C1 segment of cervical spinal cord (tissue), 14 donors: Measurements from ENCODE around the gene PTPRR.

Experiments
- DNase-seq, 14 donors: peaks; one replicate each; lab custom pipeline; 2025; lab: John Stamatoyannopoulos, UW

PTPRR gene

GRCh38 chr12:70646850-70647249 lies 273.7 kb downstream of the PTPRR start:
- DNase-seq: no peak

DNA sequence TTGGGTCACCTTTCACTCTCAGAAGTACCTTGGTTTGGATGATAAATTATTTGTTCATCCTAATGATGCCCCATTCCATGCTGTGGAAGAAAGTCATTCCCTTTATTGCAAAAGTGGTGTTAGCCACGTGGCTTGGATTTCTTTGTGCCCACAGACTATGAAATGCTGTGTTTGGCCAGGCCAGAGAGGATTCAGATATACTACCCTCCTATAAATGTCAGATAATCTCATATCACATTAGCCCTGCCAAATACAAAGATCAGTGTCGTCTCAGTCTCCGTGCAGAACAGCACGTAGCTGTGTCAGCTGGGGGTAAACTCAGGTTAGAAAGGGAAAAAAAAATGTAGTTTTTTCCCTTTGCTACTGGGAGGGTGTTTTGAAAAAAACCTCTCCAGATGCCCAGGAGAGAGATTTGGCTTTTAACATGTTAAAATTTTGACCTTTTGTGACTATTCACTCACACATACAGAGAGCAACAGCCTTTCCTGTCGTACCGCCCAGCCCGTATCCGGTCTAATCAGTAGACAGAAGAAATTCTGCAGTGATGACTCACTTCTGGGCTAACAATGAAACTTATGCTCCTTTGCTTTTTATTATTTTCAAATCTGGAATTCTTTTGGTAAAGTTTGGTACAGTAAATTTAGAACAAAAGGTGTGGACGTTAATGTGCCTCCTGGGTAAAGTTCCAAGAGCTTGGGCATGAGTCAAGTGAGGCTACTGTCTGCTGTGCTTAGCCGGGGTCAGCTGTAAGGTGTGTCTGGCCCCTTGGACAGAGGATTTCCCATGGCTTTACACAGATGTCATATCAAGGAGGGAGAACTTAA lies 274.8 kb downstream of the PTPRR start:
- no peak for DNase-seq

DNA sequence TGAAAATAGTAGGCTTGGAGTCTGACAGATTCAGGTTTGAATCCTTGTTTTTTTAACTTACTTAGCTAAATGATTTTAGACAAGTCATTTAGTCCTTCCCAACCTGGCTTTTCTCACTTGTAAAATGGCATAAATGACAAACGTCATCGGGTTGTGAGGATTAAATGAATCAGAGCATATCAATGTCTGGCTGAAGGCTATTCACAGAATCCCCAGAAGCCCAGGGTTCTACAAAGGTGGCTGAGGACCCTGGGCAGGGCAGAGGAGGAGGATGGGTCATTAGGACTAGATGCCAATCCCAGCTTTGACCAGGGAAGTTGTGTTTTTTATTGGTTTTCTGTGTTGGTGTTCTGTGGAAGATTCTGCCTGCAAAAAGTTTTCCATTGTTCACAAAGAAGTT lies 275.7 kb downstream of the PTPRR start:
- DNase-seq: no peak

GRCh38 chr12:70643939-70644338 lies 276.6 kb downstream of the PTPRR start:
- no peak for DNase-seq

DNA sequence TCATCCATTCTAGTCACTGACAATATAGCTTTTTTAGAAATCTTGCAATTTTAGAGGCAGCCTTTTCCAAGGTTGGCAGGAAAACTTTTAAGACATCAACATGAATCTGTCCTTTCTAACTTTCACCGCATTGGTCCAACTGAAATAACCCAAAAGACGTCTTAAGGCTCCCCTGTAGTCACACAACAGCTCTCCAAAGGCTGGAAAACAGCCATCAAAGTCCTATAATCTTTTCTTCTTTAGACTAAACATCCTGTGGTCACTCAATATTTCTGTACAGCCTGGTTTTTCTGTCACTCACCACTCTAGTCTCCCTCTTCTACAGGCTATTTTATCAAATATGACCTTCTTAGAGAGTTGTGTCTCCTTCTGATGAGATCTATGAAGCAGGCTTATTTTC lies 278.8 kb downstream of the PTPRR start:
- DNase-seq: no peak

DNA sequence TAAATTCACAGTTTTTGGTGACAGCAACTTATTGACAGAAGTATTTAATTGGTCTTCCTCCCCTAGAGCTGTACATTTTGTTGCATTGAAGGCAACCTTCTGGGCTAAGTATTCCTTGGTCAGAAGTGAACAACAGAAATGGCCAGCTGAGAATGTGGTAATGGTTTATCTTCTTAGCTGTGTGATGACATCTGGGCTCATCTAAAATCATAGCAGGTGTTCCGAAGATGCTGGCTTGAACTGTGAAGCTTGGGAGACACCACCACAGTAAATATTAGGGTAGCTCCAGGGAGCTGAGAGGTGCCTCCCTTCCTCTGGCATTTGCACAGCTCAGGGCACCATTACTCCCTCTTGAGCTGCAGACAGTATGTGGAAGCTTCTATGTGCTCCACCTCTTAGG lies 279.6 kb downstream of the PTPRR start:
- DNase-seq: no peak

- no peak for DNase-seq
Measured at GRCh38 chr12:70639535-70639934, 281.0 kb downstream of the PTPRR start.

- no peak for DNase-seq
Measured at GRCh38 chr12:70638639-70639360, 281.7 kb downstream of the PTPRR start.

DNA sequence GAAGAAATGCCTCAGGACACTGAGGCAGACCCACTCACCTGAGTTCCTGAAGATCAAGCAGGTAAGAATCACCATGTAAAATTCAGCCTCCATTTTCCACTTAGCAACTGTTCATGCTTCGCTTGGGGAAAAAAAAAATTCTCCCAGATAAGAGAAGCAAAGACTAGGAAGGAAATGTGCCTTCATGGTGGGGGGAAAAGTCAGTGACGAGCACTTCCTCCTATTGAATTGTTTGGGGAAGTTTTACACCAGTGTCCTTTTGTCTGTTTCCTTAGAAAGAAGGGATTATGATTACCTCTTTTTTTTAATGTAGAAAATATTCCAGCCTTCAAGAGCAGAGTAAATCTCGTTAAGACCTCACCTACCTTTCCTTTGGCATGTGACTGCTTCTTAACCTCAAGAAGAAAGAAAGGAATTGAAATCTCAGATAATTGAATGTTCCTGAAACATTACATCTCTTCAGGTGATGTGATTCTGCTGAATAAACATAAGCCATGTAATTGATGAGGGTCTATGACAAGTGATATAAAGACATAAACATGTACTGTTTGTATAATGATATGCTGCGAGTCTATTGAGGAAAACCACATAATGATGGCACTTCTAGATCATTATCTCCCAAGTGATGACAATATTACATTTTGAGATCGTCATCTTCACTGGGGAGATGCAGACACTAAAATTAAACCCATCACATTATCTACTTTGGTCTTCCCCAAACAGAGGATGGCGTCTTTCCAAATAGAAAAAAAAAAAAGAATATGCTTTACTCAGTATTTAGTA lies 283.0 kb downstream of the PTPRR start, which contains the start of gene PTPRB:
PTPRB (minus strand) TSS at position 127 of the 783 bp plus-strand sequence; CDS start at position 93, 34 bp downstream.
- DNase-seq: no peak

DNA sequence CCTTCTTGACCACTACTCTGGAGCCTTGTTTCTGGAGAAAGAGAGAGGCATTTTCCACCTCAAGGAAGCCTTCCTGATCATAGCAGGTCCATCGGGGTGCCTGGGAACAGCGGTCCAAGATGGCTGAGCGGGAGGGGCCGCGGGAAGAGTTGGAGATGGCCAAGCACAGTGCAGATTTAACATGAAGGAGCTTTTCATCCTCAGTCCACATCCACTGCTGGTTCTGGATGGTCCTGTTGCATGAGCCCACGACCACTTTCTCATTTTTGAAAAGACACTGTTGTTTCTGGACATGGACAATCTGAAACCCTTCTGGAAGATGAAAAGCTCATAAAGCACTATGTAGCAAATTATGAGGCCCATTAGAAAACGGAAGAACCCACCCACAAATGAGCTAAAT lies 284.8 kb downstream of the PTPRR start:
- no peak for DNase-seq

DNA sequence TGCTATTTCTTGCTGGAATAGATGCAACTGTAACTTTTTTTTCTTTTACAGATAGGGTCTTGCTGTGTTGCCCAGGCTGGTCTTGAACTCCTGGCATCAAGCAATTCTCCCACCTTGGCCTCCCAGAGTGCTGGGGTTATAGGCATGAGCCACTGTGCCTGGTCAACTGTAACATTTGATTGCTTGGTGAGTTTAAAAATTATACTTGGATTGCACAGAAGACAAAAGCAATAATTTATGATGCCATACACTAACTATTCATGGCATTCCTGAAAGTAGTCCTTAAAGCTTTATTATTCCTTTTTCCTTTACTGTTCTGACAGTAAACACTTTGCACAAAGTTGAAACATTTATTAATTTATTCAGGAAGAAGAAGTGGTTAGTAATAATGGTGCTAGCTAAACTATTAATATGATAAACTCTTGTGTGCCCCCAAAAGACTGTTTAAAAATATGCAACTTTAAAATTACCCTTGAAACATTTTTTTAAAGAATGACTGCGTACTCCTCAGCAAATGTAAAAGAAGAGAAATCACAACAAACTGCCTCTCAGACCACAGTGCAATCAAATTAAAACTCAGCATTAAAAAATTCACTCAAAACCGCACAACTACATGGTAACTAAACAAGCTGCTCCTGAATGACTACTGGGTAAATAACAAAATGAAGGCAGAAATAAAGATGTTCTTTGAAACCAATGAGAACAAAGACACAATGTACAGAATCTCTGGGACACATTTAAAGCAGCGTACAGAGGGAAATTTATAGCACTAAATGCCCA lies 291.6 kb downstream of the PTPRR start:
- DNase-seq: no peak

DNA sequence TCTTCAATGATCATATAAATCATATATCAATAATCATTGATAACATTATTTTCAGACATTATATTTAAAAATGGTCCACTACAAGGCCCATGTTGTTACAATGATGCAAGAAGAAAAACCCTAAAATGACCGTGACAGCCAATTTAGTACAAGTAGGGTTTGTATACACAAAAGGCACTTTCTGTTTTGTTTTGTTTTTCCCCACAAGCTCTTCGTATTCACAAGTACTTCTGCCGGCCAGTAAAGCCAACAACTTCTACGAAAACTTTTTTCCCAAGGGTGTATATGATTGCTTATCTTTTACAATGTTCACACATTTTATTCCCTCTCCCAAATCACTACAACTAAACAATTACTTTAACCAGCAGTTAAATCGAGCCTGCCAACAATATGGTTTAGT lies 292.9 kb downstream of the PTPRR start:
- DNase-seq: no peak

DNA sequence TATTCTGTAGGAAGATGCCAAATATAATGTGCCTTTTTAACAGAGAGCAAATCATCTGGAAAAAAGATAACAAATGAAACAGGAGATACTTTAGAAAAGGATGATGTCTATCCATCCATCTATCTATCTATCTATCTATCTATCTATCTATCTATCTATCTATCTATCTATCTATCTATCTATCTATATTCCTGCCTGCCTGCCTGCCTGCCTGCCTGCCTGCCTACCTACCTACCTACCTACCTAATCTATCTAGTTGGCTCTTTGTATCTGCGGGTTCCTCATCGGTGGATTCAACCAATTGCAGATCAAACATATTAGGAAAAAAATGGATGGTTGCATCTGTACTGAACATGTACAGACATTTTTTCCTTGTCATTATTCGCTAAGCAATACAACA lies 294.4 kb downstream of the PTPRR start:
- no peak for DNase-seq

- DNase-seq: no peak
Measured at GRCh38 chr12:70619471-70620152, 300.9 kb downstream of the PTPRR start.

DNA sequence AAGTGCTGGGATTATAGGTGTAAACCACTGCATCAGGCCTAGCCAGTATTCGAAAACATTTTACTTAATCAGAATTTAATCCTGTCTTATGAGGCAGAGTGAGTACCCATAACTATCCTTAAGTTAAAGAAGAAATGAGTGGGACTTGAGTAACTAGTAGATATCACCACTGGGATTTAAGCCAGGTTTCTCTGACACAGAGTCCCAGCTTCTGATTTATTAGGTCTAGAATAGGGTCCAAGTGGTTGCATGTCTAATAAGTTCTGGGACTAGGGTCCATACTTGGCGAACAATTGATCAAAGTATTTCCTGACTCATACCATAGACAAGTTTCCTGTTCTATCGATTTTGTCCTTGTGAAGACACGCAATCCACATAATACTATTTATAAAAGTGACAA lies 302.2 kb downstream of the PTPRR start:
- no peak for DNase-seq

DNA sequence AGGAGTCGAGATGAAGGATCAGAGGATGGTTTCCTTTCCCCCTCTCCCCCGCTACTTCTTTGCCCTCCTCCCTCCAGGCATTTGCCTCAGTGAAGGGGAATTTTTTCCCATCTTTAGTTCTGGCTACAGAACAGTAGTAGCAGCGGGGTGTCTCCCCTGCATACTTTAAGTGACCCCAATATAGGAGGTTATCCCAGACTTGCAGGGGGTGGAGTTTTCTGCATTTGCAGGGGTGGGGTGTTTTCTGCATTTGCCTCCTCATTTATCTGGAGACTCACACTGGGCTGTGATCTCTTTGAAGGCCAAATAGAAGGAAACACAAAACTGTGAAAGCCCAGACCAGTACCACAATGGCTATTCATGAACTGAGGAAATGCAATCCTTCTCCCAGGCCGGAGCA lies 303.1 kb downstream of the PTPRR start:
- no peak for DNase-seq

DNA sequence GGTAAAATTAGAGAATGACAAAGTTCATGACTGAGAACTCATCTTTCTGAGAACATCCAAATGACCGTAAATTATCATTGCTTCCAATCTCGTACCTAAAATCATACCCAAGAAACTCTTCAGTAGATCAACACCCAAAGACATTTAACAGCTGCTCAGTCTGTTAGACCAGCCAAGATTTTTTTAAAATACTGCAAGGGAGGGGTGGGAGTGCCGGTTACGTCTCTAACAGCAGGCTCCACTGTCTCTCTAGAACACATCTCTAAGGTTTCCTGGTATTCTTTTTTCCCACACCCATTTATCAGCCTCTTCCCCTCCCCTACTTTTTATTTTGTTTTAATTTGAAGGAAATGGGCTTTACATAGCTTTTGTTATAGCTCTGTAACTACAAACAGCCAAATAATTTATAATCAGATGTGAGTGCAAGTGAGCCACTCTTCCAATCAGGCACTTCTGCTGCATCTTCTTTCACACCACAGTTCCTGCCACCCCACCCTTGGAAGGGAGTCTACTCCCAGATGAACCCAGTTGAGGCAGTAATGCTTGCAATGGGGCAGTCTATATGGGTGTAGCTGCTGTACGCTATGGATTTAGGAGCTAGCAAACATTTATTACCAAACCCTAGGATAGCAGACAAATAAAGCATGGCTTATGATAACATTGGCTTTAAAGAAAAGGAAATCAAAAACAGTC lies 305.2 kb downstream of the PTPRR start:
- no peak for DNase-seq

DNA sequence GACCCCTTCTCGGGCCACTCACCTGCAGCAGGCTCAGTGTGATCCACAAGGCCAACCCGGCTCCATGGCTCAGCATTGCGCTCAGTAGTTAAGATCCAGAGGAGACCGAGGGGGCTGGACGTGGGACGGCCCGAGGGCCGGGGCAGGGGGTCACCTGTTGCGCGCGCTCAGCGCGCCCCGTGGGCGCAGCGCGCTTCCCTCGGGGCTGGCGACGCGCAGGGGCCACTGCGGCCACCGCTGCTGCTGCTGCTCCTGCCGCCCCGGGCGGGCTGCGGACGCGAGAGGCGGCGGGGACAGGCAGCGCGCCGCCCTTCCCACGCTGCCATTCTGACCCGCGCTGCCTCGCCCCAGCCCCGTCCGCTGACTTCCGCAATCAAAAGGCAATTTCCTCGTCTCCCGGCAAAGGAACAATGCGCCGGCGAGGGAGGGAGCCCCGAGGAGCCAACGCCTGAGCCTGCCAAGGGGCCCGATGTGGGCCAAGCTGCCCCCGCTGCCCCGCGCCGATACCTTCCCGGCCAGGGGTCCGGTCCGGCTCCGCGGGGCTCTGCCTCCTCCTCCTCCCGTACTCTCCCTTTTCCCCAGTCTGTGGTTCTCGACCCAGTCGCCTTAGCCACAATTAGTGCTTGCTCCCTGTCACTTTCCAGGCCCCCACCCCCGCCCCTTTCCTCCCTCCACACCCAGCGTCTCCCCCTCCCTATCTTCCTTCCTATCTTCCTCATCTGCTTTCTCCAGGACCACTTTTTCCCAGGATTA lies 310.6 kb downstream of the PTPRR start:
- DNase-seq: peak in 1 of 14 donors; percentile 32

- no peak for DNase-seq
Measured at GRCh38 chr12:70609203-70609602, 311.3 kb downstream of the PTPRR start.
